Measurements from ENCODE around the gene VAPB.

The VAPB gene

DNA sequence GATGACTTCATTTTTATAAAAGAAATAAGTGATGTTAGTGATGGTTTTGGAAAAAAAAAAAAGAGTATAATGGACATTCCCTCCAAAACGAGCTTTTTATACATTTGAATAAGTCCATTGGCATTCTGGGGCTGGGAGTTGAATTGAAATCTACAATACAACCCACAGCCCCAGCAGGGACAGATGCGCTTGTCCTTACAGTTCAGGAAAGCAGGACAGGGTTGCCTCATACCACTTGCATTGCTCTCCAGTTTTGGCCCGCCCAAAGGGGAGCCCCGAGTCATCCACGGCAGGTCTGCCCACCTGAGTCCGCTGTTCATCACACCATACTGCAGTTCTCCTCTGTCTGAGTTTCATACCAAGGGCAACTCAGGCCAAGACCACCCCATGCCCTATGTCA is 46.2 kb downstream of the VAPB start:
- no peak for FAIRE-seq
- DNase-seq (ENCODE audit: low spot score), result no peak

GRCh38 chr20:58436868-58437645 is 48.0 kb downstream of the VAPB start:
- FAIRE-seq (no peak), DNase-seq (ENCODE audit: low spot score) (no peak)

DNA sequence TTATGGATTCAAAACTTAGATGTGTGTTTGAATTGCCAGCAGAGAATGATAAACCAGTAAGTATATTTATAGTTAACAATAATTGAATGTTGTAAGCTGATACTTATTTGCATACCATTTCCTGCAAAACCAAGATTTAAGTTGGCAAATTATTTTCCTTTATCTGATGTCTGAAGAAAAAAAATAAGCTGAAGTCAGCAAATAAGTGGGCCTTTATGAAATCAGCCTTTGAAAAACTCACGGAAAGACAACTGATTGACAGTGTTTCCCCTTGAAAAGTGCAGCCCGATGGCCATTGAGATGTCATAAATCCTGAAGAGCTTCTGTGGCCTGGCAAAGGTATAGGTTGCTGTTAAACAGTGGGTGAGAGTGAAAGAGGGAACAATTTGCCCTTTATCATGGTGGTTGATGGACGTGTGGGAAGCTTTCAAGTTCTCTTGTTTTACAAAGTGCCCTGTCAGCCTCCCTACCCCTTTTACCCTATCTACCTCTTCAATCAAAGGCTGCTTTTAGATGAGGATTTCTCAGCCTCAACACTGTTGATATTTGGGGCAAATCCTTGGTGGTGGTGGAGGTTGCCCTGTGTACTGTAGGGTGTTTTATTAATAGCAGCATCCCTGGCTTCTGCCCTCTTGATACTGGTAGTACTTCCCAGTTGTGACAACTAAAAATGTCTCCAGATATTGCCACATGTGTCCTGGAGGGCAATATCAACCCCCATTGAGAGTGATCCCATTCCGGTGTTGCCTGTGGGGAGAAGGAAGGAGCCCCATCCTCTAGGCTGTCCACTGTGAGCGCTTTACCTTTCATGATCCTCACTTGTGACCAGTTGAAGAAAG is 50.2 kb downstream of the VAPB start:
- no peak for FAIRE-seq
- no peak for DNase-seq (ENCODE audit: low spot score)

- FAIRE-seq (no peak), DNase-seq (ENCODE audit: low spot score) (no peak)
Observed at GRCh38 chr20:58440021-58440767, 51.2 kb downstream of the VAPB start.

- FAIRE-seq (no peak), DNase-seq (ENCODE audit: low spot score) (no peak)
Observed at GRCh38 chr20:58441723-58442122, 52.7 kb downstream of the VAPB start.

DNA sequence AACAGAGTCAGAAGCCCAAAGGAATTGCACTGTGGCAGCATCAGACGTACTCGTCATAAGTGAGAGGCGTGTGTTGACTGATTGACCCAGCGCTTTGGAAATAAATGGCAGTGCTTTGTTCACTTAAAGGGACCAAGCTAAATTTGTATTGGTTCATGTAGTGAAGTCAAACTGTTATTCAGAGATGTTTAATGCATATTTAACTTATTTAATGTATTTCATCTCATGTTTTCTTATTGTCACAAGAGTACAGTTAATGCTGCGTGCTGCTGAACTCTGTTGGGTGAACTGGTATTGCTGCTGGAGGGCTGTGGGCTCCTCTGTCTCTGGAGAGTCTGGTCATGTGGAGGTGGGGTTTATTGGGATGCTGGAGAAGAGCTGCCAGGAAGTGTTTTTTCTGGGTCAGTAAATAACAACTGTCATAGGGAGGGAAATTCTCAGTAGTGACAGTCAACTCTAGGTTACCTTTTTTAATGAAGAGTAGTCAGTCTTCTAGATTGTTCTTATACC is 55.8 kb downstream of the VAPB start:
- DNase-seq (ENCODE audit: low spot score) (no peak), FAIRE-seq (no peak)

DNA sequence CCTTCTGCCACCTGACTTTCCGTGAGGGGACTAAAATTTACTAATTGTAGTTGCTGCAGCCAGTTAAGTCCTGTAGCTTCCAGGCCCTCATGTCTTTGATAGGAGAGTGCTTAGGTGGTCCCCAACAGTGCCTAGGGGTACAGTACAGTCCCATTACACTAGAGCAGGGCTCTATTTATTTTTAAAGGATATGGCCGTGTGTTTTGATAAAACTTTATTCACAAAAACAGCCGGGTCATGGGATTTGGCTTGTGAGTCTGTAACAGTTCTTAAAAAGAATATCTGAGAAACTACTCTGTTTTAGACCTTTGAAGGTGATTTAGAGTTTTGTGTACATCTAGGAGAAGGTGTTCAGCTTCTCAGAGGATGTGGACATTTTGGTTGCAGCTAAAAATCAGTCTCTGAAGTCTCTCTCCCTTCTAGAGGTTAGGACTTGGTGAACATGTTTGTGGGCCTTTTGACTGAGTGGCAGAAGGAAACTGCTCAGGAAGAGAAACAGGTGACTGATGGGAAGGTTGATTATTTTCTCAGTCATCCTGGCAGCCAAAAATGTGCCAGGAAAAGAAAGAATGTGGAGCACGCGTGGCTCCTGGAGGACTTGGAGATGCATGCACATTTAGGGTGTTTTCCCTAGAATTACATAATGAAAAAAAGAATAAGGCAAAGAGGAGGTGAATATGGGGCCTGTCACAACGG is 57.4 kb downstream of the VAPB start:
- DNase-seq (ENCODE audit: low spot score), result no peak
- FAIRE-seq, result no peak

GRCh38 chr20:58446960-58447265 is 57.9 kb downstream of the VAPB start:
- no peak for FAIRE-seq
- no peak for DNase-seq (ENCODE audit: low spot score)

GRCh38 chr20:58447511-58448391 is 58.7 kb downstream of the VAPB start:
- DNase-seq (ENCODE audit: low spot score), result peak; percentile 66
- no peak for FAIRE-seq

GRCh38 chr20:58448958-58449357 is 59.9 kb downstream of the VAPB start:
- DNase-seq (ENCODE audit: low spot score) (no peak), FAIRE-seq (no peak)

DNA sequence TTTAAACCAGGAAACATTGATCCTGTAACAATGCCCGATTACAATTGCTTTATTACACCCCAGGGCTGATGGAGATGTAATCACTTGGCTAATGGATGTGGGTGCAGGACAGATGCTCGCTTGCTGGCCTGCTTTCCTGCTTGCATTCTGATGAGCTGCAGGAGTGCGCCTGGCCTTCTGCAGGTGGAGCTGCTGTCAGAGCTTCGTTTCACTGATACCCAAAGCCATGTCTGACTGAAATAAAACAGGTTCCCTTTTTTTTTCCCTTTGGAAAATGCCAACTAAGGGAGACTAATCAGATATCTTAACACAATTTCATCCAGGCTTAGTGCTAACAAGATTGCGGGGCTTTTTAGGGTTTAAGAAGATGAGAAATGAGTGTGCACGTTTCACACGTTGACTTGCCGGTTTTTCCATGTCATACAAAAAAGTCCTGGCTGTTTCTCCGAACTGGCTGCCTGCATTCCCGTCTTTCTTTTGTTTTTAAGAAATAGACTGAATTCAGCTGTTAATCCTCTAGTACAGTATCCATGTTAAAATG is 60.7 kb downstream of the VAPB start:
- DNase-seq (ENCODE audit: low spot score), result no peak
- no peak for FAIRE-seq

DNA sequence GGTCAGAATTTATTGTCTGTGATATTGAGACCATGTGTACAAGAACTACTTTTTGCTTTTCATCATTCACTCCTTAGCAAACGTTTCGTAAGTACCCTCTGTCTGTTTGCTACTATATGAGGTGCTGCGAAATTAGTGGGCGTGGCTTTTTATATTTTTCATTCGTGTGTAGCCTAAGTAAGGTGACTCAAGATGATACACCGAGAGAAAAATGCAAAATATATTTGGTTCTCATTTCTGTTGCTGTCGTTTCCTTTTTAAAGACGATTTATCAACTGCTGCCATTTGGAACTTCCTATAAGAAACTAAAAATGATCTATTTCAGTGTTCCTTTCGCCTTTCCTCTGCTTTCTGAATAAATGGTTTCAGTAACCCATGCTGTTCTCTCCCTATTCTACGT is 61.2 kb downstream of the VAPB start:
- FAIRE-seq, result no peak
- DNase-seq (ENCODE audit: low spot score), result no peak

DNA sequence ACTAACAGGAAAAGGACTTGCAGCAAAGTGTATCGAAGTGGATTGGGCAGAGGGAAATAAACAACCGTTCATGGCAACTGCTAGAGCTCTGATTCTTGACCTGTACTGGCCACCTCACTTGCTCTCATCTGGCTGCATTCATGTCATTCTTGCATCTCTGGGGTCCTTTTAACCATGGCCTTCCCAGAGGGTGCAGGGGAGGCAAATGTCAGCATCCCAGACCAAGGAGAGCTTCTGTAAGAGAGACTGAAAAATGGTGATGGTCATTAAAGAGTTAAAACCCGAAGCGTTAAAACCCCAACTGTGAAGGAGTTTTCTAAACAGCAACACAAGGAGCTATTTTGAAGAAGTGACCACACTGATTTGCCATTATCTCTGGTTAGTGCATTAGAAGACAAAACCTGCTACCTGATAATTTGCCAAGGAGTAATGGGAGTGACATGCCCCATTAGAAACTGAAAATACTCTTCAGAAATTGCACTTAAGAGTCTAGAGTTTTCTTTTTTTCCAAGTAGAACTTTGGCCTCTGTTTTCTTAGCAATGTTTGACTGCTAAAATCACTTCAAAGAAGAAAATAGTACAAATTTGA is 63.7 kb downstream of the VAPB start:
- no peak for FAIRE-seq
- DNase-seq (ENCODE audit: low spot score), result no peak

DNA sequence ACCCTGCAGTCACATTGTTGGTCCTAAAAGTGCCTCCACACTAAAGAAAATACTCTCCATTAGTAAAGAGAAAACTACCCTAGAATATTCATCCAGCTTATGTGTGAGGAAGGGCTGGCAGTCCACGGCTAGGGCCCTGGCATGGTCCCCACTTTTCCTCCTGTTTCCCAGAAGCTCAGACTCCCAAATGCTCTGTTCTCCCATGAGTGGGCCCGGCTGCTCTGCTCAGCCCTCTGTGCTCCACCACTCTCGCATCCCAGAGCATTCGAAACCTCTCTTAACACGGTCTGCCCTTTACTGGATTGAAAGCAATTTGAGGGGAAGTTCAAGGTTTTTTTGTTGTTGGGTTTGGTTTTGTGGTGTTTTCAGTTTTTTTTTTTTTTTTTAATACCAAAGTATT is 64.4 kb downstream of the VAPB start:
- no peak for FAIRE-seq
- DNase-seq (ENCODE audit: low spot score), result no peak

- FAIRE-seq, result no peak
- DNase-seq (ENCODE audit: low spot score), result no peak
Observed at GRCh38 chr20:58454460-58454859, 65.4 kb downstream of the VAPB start.

GRCh38 chr20:58457083-58457695 is 68.2 kb downstream of the VAPB start:
- FAIRE-seq (no peak), DNase-seq (ENCODE audit: low spot score) (no peak)

GRCh38 chr20:58458342-58459057 is 69.5 kb downstream of the VAPB start:
- FAIRE-seq (no peak), DNase-seq (ENCODE audit: low spot score) (no peak)

GRCh38 chr20:58459058-58459750 is 70.2 kb downstream of the VAPB start:
- no peak for FAIRE-seq
- no peak for DNase-seq (ENCODE audit: low spot score)
